Activated naive CD8-positive, alpha-beta T cell treated with anti-CD3 and anti-CD28 coated beads, Interleukin-2, amount 50 U/mL, for 24 hours (primary cell): Measurements from ENCODE around the gene PRRC2C.
"Not testable (repeated sequence)": the region's sequence is repeated elsewhere in the genome, so short reads cannot be mapped to it uniquely, and the experiment has no call there.

Source experiments
- ATAC-seq: fragments of 150-1000 bp; cut with Tn5 transposase; one replicate; pipeline ENCODE4 v1.10.0; 2021
- DNase-seq: peaks from one replicate; pipeline ENCODE4 v3.0.0; 2021
- H3K27ac Mint-ChIP-seq: one replicate; pipeline ENCODE4 v1.8.0; 2021; ENCODE audit warnings: mild to moderate bottlenecking, mixed read lengths
- H3K27me3 Mint-ChIP-seq: one replicate; pipeline ENCODE4 v1.8.0; 2021; ENCODE audit warnings: mixed read lengths
- H3K36me3 Mint-ChIP-seq: one replicate; pipeline ENCODE4 v1.8.0; 2021; ENCODE audit warnings: low read depth, mixed read lengths
- H3K4me1 Mint-ChIP-seq: one replicate; pipeline ENCODE4 v1.8.0; 2021; ENCODE audit warnings: mixed read lengths
- H3K4me3 Mint-ChIP-seq: one replicate; pipeline ENCODE4 v1.8.0; 2021; ENCODE audit warnings: mild to moderate bottlenecking, moderate library complexity, mixed read lengths
- H3K9me3 Mint-ChIP-seq: one replicate; pipeline ENCODE4 v1.8.0; 2021; ENCODE audit warnings: mixed read lengths

The PRRC2C gene

GRCh38 chr1:171585715-171586114 lies 100.4 kb downstream of the PRRC2C start:
- Mint-ChIP-seq H3K36me3 (peaks cover 76% of the 10 kb centered on the region), H3K4me3 (no peak overlapping the region)

GRCh38 chr1:171588230-171588629 lies 102.9 kb downstream of the PRRC2C start:
- DNase-seq (no peak), ATAC-seq (no peak)
- no peaks in the 10 kb centered on the region for H3K9me3 Mint-ChIP-seq
- H3K27ac Mint-ChIP-seq, result no peak overlapping the region
- H3K36me3 Mint-ChIP-seq, result peaks cover 81% of the 10 kb centered on the region
- no peak overlapping the region for H3K4me3 Mint-ChIP-seq
- H3K27me3 Mint-ChIP-seq, result no peaks in the 10 kb centered on the region
- peaks cover 17% of the 10 kb centered on the region for H3K4me1 Mint-ChIP-seq

More at GRCh38 chr1:171585715-171586114, 100.4 kb downstream of the PRRC2C start:
- peak overlapping the region; percentile 1 for H3K27ac Mint-ChIP-seq
- H3K4me1 Mint-ChIP-seq, result peaks cover 30% of the 10 kb centered on the region
- H3K27me3 Mint-ChIP-seq, result no peaks in the 10 kb centered on the region
- no peaks in the 10 kb centered on the region for H3K9me3 Mint-ChIP-seq
- no peak for ATAC-seq
- DNase-seq, result no peak

- Mint-ChIP-seq H3K27me3 (no peaks in the 10 kb centered on the region), H3K4me1 (peaks cover 17% of the 10 kb centered on the region), H3K4me3 (no peak overlapping the region), H3K27ac (peak overlapping the region; percentile 79), H3K36me3 (peaks cover 78% of the 10 kb centered on the region), H3K9me3 (no peaks in the 10 kb centered on the region)
- DNase-seq (no peak), ATAC-seq (peak; percentile 72)
Measured at GRCh38 chr1:171590022-171590421, 104.7 kb downstream of the PRRC2C start.

DNA sequence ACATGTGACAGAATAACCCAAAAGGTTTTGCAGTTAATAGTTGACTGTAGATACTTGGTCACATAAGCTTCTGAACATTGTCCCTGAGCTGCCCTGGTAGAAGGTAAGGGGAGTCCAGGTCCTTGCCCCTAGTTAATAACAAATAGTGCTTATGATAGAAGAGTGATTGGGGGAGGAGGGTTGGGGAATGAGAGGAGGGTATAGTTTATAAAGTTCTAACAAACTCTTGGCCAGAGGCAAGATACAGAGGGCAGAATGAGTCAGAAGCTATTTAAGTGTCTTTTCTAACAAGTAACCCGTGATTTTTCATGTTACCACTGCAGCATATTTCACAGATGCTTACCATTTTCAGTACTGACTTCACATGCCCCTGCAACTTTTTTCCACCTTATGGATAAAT lies 110.0 kb downstream of the PRRC2C start:
- Mint-ChIP-seq H3K27me3 (no peaks in the 10 kb centered on the region), H3K9me3 (no peaks in the 10 kb centered on the region), H3K36me3 (peaks cover 44% of the 10 kb centered on the region), H3K4me1 (no peaks in the 10 kb centered on the region), H3K4me3 (no peak overlapping the region), H3K27ac (no peak overlapping the region)
- ATAC-seq (peak; percentile 28), DNase-seq (no peak)

- Mint-ChIP-seq H3K27me3 (no peaks in the 10 kb centered on the region), H3K9me3 (no peaks in the 10 kb centered on the region), H3K27ac (peak overlapping the region; percentile 10), H3K4me1 (no peaks in the 10 kb centered on the region), H3K4me3 (no peak overlapping the region), H3K36me3 (peaks cover 36% of the 10 kb centered on the region)
- DNase-seq (no peak), ATAC-seq (peak; percentile 33)
Measured at GRCh38 chr1:171596119-171596518, 110.8 kb downstream of the PRRC2C start.

GRCh38 chr1:171596705-171597104 lies 111.4 kb downstream of the PRRC2C start:
- no peak for DNase-seq
- Mint-ChIP-seq H3K4me1 (no peaks in the 10 kb centered on the region), H3K36me3 (peaks cover 30% of the 10 kb centered on the region), H3K4me3 (no peak overlapping the region), H3K27me3 (no peaks in the 10 kb centered on the region), H3K27ac (no peak overlapping the region), H3K9me3 (no peaks in the 10 kb centered on the region)
- ATAC-seq, result no peak

- Mint-ChIP-seq H3K27ac (no peak overlapping the region), H3K27me3 (no peaks in the 10 kb centered on the region), H3K4me1 (no peaks in the 10 kb centered on the region), H3K9me3 (no peaks in the 10 kb centered on the region), H3K4me3 (no peak overlapping the region), H3K36me3 (peaks cover 28% of the 10 kb centered on the region)
- no peak for ATAC-seq
- no peak for DNase-seq
Measured at GRCh38 chr1:171597203-171597602, 111.9 kb downstream of the PRRC2C start.

DNA sequence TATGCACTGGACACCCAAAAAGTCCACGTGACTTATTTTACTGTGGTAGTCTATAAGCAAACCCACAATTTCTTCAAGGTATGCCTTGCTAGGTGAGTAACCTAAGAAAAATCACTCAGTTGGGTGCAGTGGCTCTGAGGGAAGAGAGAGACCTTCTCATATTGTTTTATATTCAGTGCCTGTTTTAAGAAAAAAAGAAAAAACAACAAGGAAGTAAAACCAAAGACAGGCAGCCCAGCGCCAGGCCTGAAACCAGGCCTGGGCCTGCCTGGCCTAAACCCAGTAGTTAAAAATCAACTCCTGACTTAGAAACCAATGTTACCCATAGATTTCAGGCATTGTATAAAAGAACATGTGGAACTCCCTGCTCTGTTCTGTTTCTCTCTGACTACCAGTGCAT lies 115.0 kb downstream of the PRRC2C start:
- H3K36me3 Mint-ChIP-seq, H3K9me3 Mint-ChIP-seq, H3K4me1 Mint-ChIP-seq, ATAC-seq, H3K4me3 Mint-ChIP-seq, DNase-seq, H3K27ac Mint-ChIP-seq, H3K27me3 Mint-ChIP-seq: not testable (repeated sequence)

DNA sequence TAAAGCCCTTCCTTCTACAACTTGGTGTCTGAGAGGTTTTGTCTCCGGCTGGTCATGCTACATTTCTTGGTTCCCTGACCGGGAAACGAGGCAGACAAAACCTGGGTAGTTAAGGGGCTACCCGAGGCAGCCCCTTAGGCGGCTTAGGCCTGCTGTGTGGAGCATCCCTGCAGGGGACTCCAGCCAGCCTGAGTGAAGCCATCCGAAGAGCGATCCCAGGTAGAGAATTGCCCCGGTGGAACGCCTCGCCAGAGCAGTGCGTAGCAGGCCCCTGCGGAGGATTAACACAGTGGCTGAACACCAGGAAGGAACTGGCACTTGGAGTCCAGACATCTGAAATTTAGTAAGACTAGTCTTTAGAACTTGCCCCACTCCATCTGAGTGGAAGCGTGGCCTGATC lies 115.5 kb downstream of the PRRC2C start:
- H3K4me1 Mint-ChIP-seq, result no peaks in the 10 kb centered on the region
- no peaks in the 10 kb centered on the region for H3K9me3 Mint-ChIP-seq
- H3K36me3 Mint-ChIP-seq, result peaks cover 7% of the 10 kb centered on the region
- ATAC-seq (no peak), DNase-seq (no peak)
- no peak overlapping the region for H3K27ac Mint-ChIP-seq
- H3K4me3 Mint-ChIP-seq, result no peak overlapping the region
- no peaks in the 10 kb centered on the region for H3K27me3 Mint-ChIP-seq

GRCh38 chr1:171603042-171603441 lies 117.7 kb downstream of the PRRC2C start:
- H3K27ac Mint-ChIP-seq, H3K27me3 Mint-ChIP-seq, H3K36me3 Mint-ChIP-seq, H3K4me1 Mint-ChIP-seq, H3K4me3 Mint-ChIP-seq, H3K9me3 Mint-ChIP-seq, ATAC-seq, DNase-seq: not testable (repeated sequence)

DNA sequence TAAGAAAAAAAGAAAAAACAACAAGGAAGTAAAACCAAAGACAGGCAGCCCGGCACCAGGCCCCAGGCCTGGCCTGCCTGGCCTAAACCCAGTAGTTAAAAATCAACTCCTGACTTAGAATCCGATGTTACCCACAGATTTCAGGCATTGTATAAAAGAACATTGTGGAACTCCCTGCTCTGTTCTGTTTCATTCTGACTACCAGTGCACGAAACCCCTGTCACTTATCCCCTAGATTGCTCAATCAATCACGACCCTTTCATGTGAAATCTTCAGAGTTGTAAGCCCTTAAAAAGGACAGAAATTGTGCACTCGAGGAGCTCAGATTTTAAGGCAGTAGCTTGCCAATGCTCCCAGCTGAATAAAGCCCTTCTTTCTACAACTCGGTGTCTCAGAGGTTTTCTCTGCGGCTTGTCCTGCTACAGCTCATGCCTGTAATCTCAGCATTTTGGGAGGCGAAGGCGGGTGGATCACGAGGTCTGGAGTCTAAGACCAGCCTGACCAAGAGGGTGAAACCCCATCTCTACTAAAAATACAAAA lies 121.1 kb downstream of the PRRC2C start:
- H3K27me3 Mint-ChIP-seq, result no peaks in the 10 kb centered on the region
- no peaks in the 10 kb centered on the region for H3K36me3 Mint-ChIP-seq
- no peak for DNase-seq
- no peaks in the 10 kb centered on the region for H3K4me1 Mint-ChIP-seq
- no peak overlapping the region for H3K27ac Mint-ChIP-seq
- H3K9me3 Mint-ChIP-seq, result no peaks in the 10 kb centered on the region
- no peak for ATAC-seq
- no peak overlapping the region for H3K4me3 Mint-ChIP-seq

- ATAC-seq (no peak), DNase-seq (no peak)
- Mint-ChIP-seq H3K4me1 (no peaks in the 10 kb centered on the region), H3K4me3 (no peak overlapping the region), H3K9me3 (no peaks in the 10 kb centered on the region), H3K27me3 (no peaks in the 10 kb centered on the region), H3K27ac (no peak overlapping the region), H3K36me3 (no peaks in the 10 kb centered on the region)
Measured at GRCh38 chr1:171610385-171610784, 125.1 kb downstream of the PRRC2C start.

GRCh38 chr1:171611306-171611705 lies 126.0 kb downstream of the PRRC2C start:
- no peaks in the 10 kb centered on the region for H3K36me3 Mint-ChIP-seq
- no peak overlapping the region for H3K27ac Mint-ChIP-seq
- H3K4me1 Mint-ChIP-seq, result no peaks in the 10 kb centered on the region
- no peak for DNase-seq
- no peaks in the 10 kb centered on the region for H3K9me3 Mint-ChIP-seq
- no peak overlapping the region for H3K4me3 Mint-ChIP-seq
- H3K27me3 Mint-ChIP-seq, result no peaks in the 10 kb centered on the region
- ATAC-seq, result no peak

DNA sequence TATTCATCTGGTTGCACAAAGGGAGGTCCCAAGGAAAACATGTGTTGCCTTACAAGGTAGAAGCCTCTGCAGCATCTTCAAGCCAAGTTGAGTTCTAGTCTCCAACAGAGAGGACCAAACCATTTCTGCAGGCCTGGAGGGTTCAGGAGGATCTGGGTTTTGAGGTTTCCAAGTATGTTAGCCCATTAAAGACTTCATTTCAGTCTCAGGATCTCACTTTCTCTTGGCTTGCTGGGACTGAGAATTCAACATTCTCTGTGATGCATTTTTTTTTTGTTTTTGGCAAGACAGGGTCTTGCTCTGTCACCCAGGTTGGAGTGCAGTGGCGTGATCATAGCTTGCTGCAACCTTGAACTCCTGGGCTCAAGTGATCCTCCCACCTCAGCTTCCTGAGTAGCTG lies 128.0 kb downstream of the PRRC2C start:
- H3K4me1 Mint-ChIP-seq, result no peaks in the 10 kb centered on the region
- H3K9me3 Mint-ChIP-seq, result no peaks in the 10 kb centered on the region
- no peak for ATAC-seq
- DNase-seq, result no peak
- H3K27me3 Mint-ChIP-seq, result no peaks in the 10 kb centered on the region
- H3K4me3 Mint-ChIP-seq, result no peak overlapping the region
- no peak overlapping the region for H3K27ac Mint-ChIP-seq
- no peaks in the 10 kb centered on the region for H3K36me3 Mint-ChIP-seq

GRCh38 chr1:171615122-171615906 lies 130.0 kb downstream of the PRRC2C start:
- H3K27ac Mint-ChIP-seq, H3K9me3 Mint-ChIP-seq, H3K4me1 Mint-ChIP-seq, DNase-seq, H3K4me3 Mint-ChIP-seq, H3K36me3 Mint-ChIP-seq, H3K27me3 Mint-ChIP-seq, ATAC-seq: not testable (repeated sequence)
